RPMI7951 (cell line): ENCODE results near the gene RHBDD2. TPM values are rescaled to one million over a fixed set of nuclear protein-coding genes. Genes with fewer than 3 reads are reported as not detected.
"Not testable (repeated sequence)": the region's sequence is repeated elsewhere in the genome, so short reads cannot be mapped to it uniquely, and the experiment has no call there.

Experiments
- DNase-seq: peaks from one replicate; pipeline ENCODE4 v3.0.0-alpha.2; 2012; ENCODE audit warnings: low read depth
- total RNA-seq: library from RNA; depleted of rRNA; stranded (reverse); fragments of >200 nt; shearing (Covaris generic); gene quantifications from 2 replicates; pipeline ENCODE4 v1.2.3, GENCODE V29; 2014

The RHBDD2 gene
- total RNA-seq, 1 experiment from 2014 or later = 60.3 TPM

GRCh38 chr7:75889223-75889825 is 10.5 kb downstream of the RHBDD2 start:
- DNase-seq = no peak

- peak; percentile 70 for DNase-seq
Observed at GRCh38 chr7:75889826-75890225, 11.0 kb downstream of the RHBDD2 start.

DNA sequence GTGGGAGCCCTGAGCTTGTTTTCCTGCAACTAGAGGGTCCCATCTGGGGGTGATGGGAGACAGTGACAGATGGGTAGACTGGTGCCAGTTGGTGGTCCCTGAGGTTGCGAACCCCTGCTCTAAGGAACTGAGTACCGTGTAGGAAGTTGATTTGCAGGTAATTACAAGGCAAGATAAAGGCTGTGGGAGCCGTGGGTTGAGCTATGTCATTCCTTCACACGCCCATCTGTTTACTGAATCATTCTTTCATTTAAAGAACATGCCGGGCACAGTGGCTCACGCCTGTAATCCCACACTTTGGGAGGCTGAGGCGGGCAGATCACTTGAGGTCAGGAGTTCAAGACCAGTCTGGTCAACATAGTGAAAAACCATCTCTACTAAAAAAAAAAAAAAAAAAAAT is 12.4 kb downstream of the RHBDD2 start:
- not testable (repeated sequence) for DNase-seq

DNA sequence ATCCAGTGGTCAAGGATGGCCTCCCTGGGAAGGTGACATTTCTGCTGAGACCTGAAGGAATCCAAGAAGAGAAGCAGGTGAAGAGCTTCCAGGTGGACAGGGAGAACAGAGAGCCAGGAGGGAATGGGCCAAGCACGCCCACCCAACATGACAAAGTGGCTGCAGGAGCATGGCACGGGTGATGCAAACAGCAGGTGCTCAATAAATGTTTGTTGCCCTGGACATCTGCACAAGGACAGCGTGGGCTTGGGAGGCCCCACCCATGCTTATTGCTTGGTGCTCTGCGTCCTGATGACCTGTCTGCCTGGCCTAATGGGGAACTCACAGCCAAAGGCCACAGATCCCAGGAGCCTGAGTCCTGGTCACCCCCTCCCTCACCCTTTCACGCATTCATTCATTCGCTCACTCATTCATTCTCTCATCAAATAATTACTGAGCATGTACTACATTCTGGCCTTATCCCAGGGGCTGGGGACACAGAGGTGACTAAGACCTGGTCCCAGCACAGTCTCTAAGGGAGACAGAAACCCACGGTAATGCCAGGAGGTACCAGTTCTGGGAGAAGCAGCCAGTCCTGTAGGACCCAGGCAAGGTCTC is 13.1 kb downstream of the RHBDD2 start:
- no peak for DNase-seq

- peak; percentile 67 for DNase-seq
Observed at GRCh38 chr7:75892634-75893272, 13.9 kb downstream of the RHBDD2 start.

- DNase-seq = no peak
Observed at GRCh38 chr7:75896803-75897327, 18.0 kb downstream of the RHBDD2 start.

DNA sequence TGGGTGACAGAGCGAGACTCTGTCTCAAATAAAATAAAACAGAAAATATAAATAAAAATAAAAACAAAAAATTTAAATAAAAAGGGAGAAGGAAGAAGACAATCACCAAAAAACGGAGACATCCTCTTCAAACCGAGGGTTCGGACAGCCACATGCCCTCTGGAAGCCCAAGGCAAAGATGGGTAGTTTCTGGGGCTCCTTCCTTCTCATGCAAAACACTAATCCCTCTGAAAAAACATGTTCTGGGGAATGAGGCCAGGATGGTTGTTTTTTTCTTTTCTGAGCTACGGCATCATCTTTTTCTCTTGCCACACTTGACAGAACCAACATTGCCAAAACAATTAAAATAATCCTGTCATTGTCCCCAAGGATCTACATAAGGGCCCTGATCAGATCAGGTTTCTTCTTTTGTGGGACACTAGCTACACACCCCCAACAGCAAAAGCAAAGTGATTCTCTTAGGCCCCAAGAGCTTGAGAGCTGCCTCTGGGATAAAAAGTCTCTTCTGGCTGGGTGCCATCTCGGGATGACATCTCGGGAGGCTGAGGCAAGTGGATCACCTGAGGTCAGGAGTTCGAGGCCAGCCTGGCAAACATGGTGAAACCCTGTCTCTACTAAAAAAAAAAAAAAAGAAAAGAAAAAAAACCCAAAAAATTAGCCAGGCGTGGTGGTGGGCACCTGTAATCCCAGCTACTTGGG is 21.9 kb downstream of the RHBDD2 start:
- no peak for DNase-seq

DNA sequence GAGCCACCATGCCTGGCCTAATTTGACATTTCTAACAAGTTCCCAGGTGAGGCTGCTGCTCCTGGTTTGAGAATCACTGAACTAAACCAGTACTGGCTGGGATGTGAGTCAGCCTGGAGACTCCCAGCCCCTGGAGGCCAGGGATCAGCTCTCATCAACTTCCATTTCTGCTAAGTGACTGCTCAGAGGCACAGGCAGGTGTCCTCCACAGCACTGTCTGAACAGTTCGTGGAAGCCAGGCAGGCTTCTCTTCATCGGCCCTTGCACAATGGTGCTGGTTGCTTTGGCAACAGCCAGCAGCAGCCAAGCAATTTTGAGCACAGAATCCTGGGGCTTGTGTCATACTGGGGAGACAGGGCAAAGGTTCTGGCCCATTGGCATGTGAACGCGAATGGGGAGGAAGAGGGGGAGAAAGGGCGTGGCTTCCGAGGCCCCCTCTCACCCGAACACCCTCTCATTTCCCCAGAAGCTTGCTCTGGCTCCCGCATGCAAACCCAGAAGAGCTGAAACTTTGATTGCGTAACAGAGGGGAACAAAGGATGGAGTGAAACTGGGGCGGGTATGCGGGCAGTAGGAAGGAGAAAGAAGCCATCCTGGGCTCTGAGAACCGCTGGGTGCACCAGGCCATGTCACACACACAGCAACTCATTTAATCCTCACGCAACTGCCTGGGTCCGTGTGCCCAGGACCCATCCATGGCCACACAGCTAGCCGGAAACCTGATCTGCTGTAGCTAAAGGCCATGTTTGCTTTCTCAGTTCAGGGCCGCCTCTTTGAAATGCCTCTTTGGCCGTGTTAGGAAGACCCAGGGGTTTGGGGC is 27.2 kb downstream of the RHBDD2 start:
- peak; percentile 50 for DNase-seq

- DNase-seq = no peak
Observed at GRCh38 chr7:75906991-75907667, 28.3 kb downstream of the RHBDD2 start.

DNA sequence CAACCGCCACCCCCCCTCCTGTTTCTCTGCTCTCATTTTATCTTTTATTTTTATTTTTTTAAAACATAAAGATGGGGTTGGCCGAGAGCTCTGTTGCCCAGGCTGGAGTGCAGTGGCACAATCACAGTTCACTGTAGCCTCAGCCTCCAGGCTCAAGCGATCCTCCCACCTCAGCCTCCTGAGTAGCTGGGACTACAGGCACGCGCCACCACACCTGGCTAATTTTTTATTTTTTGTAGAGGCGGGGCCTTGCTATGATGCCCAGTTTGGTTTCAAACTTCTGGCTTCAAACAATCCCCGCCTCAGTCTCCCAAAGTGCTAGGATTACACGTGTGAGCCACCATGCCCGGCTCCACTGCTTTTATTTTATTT is 28.8 kb downstream of the RHBDD2 start:
- DNase-seq = not testable (repeated sequence)

- no peak for DNase-seq
Observed at GRCh38 chr7:75909521-75910132, 30.8 kb downstream of the RHBDD2 start.

DNA sequence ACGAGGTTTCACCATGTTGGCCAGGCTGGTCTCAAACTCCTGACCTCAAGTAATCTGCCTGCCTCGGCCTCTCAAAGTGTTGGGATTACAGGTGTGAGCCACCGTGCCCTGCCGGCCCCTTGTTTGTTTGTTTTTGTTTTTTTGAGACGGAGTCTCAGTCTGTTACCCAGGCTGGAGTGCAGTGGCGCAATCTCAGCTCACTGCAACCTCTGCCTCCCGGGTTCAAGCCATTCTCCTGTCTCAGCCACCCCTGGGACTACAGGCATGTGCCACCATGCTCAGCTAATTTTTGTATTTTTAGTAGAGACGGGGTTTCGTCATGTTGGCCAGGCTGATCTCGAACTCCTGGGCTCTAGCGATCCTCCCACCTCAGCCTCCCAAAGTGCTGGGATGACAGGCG is 32.4 kb downstream of the RHBDD2 start:
- DNase-seq = not testable (repeated sequence)

DNA sequence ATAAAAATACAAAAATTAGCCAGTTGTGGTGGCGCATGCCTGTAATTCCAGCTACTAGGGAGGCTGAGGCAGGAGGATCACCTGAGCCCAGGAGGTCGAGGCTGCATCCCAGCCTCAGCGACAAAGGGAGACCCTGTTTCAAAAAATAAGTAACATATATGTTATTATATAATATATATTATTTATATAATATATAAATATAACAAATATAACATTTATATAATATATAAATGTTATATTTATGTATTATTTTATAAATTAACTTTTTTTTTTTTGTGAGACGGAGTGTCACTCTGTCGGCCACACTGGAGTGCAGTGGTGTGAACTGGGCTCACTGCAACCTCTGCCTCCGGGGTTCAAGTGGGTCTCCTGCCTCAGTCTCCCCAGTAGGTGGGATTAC is 34.6 kb downstream of the RHBDD2 start:
- DNase-seq = no peak

- DNase-seq = no peak
Observed at GRCh38 chr7:75914169-75914654, 35.4 kb downstream of the RHBDD2 start.

DNA sequence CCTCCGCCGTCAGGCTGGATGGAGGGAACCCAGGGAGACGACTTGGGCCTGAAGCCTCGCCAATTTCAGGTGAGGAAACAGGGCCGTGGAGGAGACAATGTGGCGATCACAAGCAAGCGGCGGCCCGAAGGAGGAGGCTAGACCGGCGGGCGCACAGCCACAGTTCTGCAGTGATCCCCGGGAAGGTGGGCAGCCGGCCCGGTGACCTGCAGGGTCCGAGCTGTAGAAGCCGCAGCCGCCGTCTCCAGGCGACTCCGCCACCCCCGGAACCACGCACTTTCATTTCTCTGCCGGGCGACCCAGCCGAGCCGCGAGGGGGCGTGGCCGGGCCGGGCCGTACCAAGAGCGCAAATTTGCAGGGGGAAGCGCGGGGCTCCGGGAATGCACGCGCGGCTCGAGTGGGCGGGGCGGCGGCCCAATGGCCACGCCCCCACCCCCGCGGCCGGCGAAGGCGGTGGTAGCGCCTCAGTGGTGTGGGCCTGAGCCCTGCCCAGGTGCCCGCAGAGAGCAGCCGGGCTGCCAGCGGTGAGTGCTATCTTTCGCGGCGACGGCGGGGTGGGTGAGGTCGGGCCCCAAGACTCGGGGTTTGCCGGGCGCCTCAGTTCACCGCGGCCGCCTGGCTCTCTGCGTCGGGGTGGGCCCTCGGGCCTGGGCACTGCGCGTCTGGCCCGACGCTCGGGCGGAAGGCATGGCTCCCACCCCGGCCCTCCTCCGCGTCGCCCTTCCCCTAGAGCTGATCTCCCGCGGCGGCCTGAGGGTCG is 36.0 kb downstream of the RHBDD2 start, which contains the start of gene POR:
POR (plus strand) TSS at position 501 of the 761 bp plus-strand sequence. CDS start 38,847 bp downstream, outside the sequence.
- DNase-seq = peak; percentile 91

GRCh38 chr7:75915416-75916156 is 36.8 kb downstream of the RHBDD2 start:
- DNase-seq = peak; percentile 40

DNA sequence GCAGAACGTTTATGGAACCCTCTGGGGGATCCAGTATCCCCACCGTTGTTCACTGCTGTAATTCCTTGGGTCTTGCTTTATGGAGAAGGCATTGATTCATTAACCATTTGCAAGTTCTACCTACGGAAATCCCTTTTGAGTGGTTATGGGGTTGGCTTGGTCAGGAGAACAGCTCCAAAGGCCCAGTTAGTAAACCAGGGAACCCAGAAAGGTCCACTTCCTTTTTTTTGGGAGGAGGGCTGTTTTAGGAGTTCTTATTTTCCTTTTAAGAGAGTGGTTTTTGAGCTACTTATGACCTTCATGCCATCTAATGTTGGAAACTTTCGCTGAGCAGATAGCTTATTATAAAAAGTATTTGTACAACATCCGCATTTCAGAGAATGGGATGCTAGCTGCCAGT is 37.4 kb downstream of the RHBDD2 start:
- DNase-seq = no peak

DNA sequence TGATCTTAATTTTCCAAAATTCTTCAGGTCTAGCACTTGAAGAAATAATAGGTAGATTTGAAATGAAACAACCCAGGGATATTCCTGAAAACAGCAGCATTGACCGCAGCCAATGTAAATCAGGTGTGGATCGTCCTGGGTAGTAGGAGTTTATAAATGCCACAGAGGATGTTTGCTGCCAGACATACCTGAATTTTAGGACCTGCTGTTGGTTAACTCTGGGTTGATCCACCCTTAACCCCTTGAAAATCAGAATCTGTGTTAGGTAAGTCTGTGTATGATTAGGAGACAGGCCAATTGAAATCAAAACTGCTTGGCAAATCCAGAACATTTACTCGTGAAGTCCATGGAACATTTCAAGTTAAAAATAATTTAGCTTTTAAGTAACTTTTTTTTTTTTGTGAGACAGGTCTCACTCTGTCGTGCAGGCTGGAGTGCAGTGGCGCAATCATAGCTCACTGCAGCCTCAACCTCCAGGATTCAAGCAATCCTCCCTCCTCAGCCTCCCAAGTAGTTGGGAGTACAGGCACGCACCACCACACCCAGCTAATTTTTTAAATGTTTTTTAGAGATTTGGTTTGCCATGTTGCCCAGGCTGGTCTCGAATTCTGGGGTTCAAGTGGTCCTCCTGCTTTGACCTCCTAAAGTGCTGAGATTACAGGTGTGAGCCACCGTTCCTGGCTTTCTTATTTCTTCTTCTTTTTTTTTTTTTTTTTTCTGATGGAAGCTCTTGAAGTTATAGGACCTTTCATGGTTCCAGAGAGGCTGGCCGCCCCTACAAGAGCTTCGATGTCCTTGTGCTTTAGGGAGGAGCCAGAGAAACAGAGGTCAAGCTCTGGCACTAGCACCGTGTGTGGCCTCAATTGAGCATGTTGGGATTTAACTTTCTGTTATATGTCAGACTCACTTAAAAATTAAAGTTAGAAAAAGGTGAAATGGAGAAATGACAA is 38.1 kb downstream of the RHBDD2 start:
- DNase-seq = no peak
